ENCODE measurements around the gene ZNF726.
"Not testable (repeated sequence)": the region's sequence is repeated elsewhere in the genome, so short reads cannot be mapped to it uniquely, and the experiment has no call there.

ZNF726 gene

DNA sequence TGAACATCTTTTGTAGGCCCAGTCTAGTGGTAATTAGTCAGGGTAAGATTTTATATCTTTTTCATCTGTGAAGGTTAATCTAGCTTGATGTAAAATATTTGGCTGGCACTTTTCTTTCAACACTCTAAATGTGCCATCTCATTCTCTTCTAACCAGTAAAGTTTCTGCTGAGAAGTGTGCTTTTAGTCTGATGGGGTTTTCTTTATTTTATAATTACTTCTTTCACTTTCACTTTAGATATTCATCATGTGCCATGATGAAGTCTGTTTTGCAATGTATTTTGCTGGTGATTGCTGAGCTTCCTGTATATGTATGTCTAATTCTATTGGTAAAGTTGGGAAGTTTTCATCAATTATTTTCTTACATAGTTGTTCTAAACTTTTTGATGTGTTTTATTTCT lies 31.9 kb downstream of the ZNF726 start:
- no peak for DNase-seq

- no peak for DNase-seq
Measured at GRCh38 chr19:23949611-23950010, 34.9 kb downstream of the ZNF726 start.

GRCh38 chr19:23956051-23956450 lies 41.4 kb downstream of the ZNF726 start:
- no peak for DNase-seq

DNA sequence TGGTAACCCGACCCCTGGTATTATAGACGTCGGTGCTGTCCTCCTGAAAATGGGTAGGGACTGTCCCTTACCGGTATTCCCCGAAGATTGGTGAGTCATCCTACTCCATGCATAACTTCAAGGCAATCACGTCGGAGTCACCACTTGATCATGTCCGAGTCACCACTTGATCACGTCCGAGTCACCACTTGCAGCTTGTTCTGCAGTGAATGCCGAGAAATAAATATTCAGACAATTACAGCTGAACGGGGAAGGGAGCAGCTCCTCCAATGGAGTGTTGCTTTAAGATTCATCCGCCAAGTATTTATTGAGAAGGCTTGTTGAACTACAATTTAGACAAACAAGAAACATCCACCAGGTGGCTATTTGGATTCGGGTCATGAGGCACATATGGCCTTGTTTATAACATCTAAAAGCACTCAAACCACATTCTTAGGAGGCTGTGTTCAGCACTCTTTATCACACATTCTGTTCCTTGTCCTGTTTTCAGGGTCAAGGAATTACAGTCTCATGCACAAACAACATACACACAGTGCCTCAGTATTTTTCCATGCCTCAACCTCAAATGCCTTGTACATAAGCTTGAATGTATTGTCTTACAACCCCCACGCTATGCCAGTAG lies 43.1 kb downstream of the ZNF726 start:
- no peak for DNase-seq

GRCh38 chr19:23963396-23963795 lies 48.7 kb downstream of the ZNF726 start:
- DNase-seq, result not testable (repeated sequence)

DNA sequence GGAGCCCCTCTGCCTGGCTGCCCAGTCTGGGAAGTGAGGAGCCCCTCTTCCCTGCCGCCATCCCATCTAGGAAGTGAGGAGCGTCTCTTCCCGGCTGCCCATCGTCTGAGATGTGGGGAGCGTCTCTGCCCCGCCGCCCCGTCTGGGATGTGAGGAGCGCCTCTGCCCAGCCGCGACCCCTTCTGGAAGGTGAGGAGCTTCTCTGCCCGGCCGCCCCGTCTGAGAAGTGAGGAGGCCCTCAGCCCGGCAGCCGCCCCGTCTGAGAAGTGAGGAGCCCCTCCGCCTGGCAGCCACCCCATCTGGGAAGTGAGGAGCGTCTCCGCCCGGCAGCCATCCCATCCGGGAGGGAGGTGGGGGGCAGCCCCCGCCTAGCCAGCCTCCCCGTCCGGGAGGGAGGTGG lies 49.2 kb downstream of the ZNF726 start:
- DNase-seq, result not testable (repeated sequence)

DNA sequence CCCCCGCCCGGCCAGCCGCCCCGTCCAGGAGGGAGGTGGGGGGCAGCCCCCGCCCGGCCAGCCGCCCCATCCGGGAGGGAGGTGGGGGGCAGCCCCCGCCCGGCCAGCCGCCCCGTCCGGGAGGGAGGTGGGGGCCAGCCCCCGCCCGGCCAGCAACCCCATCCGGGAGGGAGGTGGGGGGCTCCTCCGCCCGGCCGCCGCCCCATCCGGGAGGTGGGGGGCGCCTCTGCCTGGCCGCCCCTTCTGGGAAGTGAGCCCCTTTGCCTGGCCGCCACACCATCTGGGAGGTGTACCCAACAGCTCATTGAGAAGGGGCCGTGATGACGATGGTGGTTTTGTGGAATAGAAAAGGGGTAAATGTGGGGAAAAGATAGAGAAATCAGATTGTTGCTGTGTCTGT lies 49.6 kb downstream of the ZNF726 start:
- DNase-seq, result not testable (repeated sequence)

DNA sequence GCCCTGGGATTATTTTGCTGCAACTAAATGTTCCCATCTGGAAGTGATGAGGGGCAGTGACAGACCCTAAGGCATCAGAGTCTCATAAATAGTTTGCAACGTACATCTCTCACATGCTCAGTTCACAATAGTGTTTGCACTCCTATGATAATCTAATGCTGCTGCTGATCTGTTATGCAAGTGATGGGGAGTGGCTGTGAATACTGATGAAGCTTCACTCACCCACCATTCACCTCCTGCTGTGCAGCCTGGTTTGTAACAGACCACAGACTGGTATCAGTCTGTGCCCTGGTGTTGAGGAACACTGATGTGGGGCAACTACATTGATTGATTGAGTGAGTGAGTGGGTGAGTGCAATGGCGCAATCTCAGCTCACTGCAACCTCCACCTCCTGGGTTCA lies 54.9 kb downstream of the ZNF726 start:
- no peak for DNase-seq

GRCh38 chr19:23971598-23971997 lies 56.9 kb downstream of the ZNF726 start:
- DNase-seq, result no peak

DNA sequence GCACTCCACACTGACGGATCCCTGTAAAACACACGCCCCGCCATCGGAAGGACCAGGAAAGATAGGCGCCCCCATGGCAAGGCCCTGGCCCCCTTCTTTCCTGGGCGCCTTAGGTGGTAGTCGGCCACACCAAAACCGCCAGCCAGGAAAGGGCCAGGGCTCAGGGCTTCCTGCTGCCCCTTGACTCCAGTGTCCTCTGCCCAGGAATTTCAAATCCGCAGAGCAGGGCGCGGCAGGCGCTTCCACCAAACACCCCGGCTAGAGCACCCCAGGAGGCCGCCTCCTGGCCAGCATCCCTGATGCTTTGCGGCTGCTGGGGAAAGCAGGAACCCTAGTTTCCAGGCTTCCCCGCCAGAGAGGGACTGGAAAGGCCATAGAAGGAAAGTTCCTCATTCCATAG lies 57.5 kb downstream of the ZNF726 start:
- DNase-seq, result no peak

GRCh38 chr19:23974941-23975340 lies 60.3 kb downstream of the ZNF726 start:
- no peak for DNase-seq

DNA sequence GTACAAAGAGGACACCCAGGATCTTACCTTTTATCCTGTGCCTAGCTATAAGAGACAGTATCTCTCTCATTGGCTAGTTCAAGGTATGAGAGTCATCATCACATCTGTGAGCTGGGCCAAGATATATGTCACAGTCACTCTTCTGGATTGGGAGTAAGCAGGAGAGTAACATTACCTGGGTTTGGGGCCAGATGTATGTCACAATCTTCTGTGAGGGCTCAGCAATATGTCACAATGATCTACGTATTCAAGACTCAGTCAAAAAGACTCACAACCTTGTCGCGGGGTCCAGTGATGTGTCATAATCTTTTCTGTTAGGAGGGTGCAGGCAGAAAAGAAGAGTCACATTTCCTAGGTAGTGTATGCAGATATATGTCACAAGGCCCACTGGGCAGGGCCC lies 61.9 kb downstream of the ZNF726 start:
- DNase-seq, result not testable (repeated sequence)

DNA sequence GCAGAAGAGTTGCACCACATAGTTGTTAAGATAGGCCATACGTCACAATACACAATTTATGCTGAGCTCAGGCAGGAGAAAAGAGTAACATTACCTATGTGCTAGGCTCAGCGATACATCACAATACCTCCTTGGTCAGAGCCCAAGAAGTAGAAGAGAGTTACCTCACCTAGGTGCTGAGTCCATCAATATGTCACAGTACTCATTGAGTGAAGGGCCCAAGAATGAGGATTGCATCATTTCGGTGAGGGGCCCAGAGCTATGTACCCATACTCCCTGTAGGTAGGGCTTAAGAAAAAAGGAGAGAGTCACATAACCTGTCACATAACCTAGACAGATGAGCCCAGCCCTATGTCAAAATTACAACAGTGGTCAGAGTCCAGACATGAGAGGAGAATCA lies 62.6 kb downstream of the ZNF726 start:
- DNase-seq, result not testable (repeated sequence)

DNA sequence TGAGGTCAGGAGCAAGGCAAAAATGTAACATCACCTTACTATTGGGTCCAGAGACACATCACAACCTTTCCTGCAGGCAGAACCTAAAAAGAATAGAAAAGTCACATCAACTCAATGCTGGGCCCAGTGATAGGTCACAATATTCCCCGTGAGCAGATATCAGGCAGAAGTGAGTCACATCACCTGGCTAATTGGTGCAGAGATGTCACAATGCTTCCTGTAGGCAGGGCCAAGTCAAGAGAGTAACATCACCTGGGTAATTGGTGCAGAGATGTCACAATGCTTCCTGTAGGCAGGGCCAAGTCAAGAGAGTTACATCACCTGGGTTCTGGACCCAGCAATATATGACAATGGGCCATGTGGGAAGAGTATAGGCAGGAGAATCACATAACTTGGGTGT lies 63.4 kb downstream of the ZNF726 start:
- no peak for DNase-seq

- no peak for DNase-seq
Measured at GRCh38 chr19:23980805-23981204, 66.1 kb downstream of the ZNF726 start.

DNA sequence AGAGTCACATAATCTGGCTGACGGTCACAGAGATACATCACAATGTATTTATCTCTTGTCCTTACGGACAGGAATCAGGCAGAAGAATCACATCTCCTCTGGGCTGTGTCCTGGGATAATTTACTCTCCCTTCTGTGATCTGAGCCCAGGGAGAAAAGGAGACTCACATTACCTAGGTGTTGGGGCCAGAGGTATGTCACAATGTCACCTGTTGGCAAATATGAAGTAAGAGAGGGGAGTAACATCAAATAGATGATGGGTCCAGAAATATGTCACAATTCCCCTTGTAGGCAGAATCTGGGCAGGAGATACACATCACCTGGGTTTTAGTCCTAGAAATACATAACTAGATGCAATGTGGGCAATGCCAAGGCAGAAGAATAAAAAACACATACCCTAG lies 67.2 kb downstream of the ZNF726 start:
- no peak for DNase-seq

DNA sequence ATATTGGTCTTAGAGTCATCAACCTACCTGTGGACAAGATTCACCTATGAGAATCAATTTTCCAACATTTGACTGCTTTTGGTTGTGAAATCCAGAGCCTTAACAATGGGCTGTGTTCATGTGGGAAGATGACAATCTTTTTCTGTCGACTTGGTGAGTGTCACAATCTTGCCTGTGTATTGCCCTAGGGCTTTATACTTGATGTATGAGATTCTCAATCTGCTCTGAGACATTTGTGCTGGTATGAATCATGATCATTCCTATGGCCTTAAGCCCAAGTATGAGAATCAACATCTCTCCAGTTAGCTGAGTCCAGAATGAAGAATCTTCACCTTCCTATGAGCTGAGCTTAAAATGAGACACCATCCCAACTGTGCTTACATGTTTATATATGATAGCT lies 68.7 kb downstream of the ZNF726 start:
- DNase-seq, result no peak

Data from effector CD4-positive, alpha-beta T cell (primary cell).